OCI-LY3 (cell line): ENCODE results near the gene MPND.
"Not testable (repeated sequence)": the region's sequence is repeated elsewhere in the genome, so short reads cannot be mapped to it uniquely, and the experiment has no call there.

Source experiments
- H2AFZ ChIP-seq: fragments of 200-600, 300-600 bp; shearing (Covaris generic); 2 replicates; pipeline ENCODE4 v1.6.0; 2014; ENCODE audit warnings: antibody characterized with exemption, low read depth, low read length
- H3K27ac ChIP-seq: fragments of 200-600, 300-600 bp; sonication (generic); 2 replicates; pipeline ENCODE4 v1.5.1; 2014; ENCODE audit warnings: mild to moderate bottlenecking, low read length, moderate library complexity, mixed read lengths
- H3K27me3 ChIP-seq: fragments of 200-600, 300-600 bp; sonication (generic); 2 replicates; pipeline ENCODE4 v1.6.1; 2014; ENCODE audit warnings: low read depth, low read length, mixed read lengths
- H3K36me3 ChIP-seq: fragments of 200-600, 300-600 bp; sonication (generic); replicated peaks from 2 replicates; pipeline ENCODE3; 2014; ENCODE audit warnings: low read depth, low read length, mixed read lengths
- H3K4me1 ChIP-seq: fragments of 300-600, 200-600 bp; sonication (generic); 2 replicates; pipeline ENCODE4 v1.6.1; 2014; ENCODE audit warnings: low read length, mixed read lengths
- H3K4me2 ChIP-seq: fragments of 200-600, 300-600 bp; sonication (generic); 2 replicates; pipeline ENCODE4 v1.6.1; 2014; ENCODE audit warnings: low read length, mixed read lengths
- H3K4me3 ChIP-seq: fragments of 300-600, 200-600 bp; sonication (generic); 2 replicates; pipeline ENCODE4 v1.5.1; 2014; ENCODE audit warnings: antibody characterized with exemption, mild to moderate bottlenecking, low read length, moderate library complexity
- H3K79me2 ChIP-seq: fragments of 300-600, 200-600 bp; shearing (Covaris generic); 2 replicates; pipeline ENCODE4 v1.6.1; 2014; ENCODE audit warnings: mild to moderate bottlenecking, low read length, mixed read lengths
- H3K9ac ChIP-seq: fragments of 300-600, 200-600 bp; shearing (Covaris generic); 2 replicates; pipeline ENCODE4 v1.6.0; 2014; ENCODE audit warnings: mild to moderate bottlenecking, low read length, moderate library complexity
- H3K9me3 ChIP-seq: fragments of 200-600, 300-600 bp; shearing (Covaris generic); 2 replicates; pipeline ENCODE4 v1.6.1; 2014; ENCODE audit warnings: low read length, mixed read lengths; ENCODE audit not compliant: insufficient read depth
- H4K20me1 ChIP-seq: fragments of 200-600, 300-600 bp; sonication (generic); 2 replicates; pipeline ENCODE4 v1.6.1; 2016; ENCODE audit warnings: low read length, mixed read lengths; ENCODE audit not compliant: insufficient read depth
- EZH2phosphoT487 ChIP-seq: fragments of 200-600 bp; shearing (Covaris generic); IDR thresholded peaks from 2 replicates; pipeline ENCODE4 v1.6.1; 2018; ENCODE audit warnings: antibody characterized with exemption, mixed run types, low read depth
- TF ChIP-seq, protein P1 (sequence below): fragments of 200-600, 300-600 bp; sonication (generic); IDR thresholded peaks from 2 replicates; pipeline ENCODE4 v1.5.1; 2014; ENCODE audit warnings: antibody characterized with exemption, low read length, low read depth

MPND gene

DNA sequence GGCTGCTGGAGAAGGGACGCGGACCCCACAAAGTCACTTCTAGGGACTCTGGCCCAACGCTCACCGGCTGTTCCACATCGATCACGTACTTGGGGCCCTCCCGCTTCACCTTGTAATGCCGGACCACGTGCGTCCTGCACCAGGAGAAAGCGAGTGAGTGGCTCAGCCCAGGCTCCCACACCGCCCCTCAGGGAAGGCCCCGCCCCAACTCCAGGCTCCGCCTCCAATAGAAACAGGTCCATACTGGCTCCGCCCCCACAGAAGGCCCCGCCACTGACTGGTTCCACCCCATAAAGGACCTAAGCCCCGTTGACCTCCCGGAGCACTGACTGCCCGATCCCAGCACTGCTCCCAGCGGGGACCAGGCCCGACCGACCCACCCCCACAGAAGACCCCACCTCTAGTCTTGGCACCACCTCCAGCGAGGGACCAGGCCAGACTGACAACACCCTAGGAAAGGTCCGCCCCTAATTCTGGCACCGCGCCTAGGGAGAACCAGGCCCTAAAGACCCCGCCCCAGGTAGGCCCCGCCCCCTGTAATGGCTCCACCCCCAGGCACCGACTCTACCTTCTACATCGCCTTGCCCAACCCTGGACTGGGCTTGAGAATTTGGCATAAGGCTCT lies 16.0 kb upstream of the MPND start:
- Histone ChIP-seq H3K36me3 (no peaks in the 10 kb centered on the region), H3K9me3 (no peaks in the 10 kb centered on the region), H3K27ac (no peak overlapping the region), H3K79me2 (no peaks in the 10 kb centered on the region), H4K20me1 (no peaks in the 10 kb centered on the region), H3K4me2 (no peak overlapping the region), H2AFZ (no peak overlapping the region), H3K27me3 (no peaks in the 10 kb centered on the region), H3K4me3 (no peak overlapping the region), H3K4me1 (no peaks in the 10 kb centered on the region), H3K9ac (no peak overlapping the region)
- no peak for TF ChIP-seq EZH2phosphoT487

DNA sequence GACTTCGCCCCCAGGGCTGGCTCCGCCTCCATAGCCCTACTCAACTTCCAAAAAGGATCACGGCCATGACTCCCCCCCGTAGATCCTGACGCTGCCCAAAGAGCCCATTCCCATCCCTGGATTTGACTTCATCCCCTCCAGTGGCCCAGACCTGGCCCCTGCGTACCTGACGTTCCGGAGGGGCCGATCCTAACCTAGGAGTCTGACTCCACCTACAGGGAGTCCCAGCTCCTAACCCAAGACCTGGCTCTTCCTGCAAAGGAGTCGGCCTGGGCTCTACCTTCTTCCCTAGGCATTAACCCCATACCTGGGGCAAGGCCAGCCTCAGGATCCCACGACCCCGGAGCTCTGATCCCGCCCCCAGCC lies 15.5 kb upstream of the MPND start:
- no peak overlapping the region for H3K4me3 ChIP-seq
- no peak overlapping the region for H3K9ac ChIP-seq
- H3K79me2 ChIP-seq = no peaks in the 10 kb centered on the region
- no peak overlapping the region for H3K4me2 ChIP-seq
- no peak overlapping the region for H2AFZ ChIP-seq
- no peaks in the 10 kb centered on the region for H3K36me3 ChIP-seq
- no peaks in the 10 kb centered on the region for H3K27me3 ChIP-seq
- no peak for TF ChIP-seq EZH2phosphoT487
- TF ChIP-seq, protein P1, sequence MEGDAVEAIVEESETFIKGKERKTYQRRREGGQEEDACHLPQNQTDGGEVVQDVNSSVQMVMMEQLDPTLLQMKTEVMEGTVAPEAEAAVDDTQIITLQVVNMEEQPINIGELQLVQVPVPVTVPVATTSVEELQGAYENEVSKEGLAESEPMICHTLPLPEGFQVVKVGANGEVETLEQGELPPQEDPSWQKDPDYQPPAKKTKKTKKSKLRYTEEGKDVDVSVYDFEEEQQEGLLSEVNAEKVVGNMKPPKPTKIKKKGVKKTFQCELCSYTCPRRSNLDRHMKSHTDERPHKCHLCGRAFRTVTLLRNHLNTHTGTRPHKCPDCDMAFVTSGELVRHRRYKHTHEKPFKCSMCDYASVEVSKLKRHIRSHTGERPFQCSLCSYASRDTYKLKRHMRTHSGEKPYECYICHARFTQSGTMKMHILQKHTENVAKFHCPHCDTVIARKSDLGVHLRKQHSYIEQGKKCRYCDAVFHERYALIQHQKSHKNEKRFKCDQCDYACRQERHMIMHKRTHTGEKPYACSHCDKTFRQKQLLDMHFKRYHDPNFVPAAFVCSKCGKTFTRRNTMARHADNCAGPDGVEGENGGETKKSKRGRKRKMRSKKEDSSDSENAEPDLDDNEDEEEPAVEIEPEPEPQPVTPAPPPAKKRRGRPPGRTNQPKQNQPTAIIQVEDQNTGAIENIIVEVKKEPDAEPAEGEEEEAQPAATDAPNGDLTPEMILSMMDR = no peak
- no peaks in the 10 kb centered on the region for H3K9me3 ChIP-seq
- H4K20me1 ChIP-seq = no peaks in the 10 kb centered on the region
- H3K4me1 ChIP-seq = no peaks in the 10 kb centered on the region
- no peak overlapping the region for H3K27ac ChIP-seq

DNA sequence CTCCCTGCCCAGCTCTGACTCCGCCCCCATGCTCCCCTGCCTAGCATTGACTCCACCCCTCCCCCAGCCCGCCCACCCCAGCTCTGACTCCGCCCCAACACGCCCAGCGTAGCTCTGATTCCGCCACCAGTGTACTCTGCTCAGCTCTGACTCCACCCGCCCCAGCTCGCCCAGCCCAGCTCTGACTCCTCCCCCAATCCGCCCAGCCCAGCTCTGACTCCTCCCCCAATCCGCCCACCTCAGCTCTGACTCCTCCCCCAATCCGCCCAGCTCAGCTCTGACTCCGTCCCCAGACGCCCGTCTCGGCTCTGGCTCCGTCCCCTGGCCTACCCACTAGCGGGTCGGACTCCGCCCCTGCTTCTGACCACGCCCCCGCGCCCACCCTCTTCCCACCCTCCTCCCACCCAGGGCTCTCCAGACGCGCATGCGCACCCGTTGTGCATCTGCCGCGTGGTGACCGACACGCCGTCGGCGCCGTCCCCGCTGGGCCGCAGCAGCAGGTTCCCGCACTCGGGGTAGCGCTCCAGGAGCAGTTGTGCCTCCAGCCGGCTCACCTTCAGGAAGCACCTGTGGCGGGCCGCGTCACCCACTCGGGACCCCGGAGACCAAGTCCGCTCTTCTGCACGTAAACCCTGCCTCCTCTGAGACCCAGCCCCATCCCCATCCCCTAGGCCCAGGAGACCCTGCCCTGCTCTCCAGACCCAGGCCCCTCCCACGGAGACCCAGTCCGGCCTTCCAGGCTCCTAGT lies 14.9 kb upstream of the MPND start:
- Histone ChIP-seq H3K27ac (no peak overlapping the region), H3K4me1 (no peaks in the 10 kb centered on the region), H4K20me1 (no peaks in the 10 kb centered on the region), H2AFZ (no peak overlapping the region), H3K9me3 (no peaks in the 10 kb centered on the region), H3K4me2 (no peak overlapping the region), H3K9ac (no peak overlapping the region), H3K36me3 (no peaks in the 10 kb centered on the region), H3K79me2 (no peaks in the 10 kb centered on the region), H3K4me3 (no peak overlapping the region), H3K27me3 (no peaks in the 10 kb centered on the region)
- TF ChIP-seq, protein P1 = no peak
- TF ChIP-seq EZH2phosphoT487 = no peak

DNA sequence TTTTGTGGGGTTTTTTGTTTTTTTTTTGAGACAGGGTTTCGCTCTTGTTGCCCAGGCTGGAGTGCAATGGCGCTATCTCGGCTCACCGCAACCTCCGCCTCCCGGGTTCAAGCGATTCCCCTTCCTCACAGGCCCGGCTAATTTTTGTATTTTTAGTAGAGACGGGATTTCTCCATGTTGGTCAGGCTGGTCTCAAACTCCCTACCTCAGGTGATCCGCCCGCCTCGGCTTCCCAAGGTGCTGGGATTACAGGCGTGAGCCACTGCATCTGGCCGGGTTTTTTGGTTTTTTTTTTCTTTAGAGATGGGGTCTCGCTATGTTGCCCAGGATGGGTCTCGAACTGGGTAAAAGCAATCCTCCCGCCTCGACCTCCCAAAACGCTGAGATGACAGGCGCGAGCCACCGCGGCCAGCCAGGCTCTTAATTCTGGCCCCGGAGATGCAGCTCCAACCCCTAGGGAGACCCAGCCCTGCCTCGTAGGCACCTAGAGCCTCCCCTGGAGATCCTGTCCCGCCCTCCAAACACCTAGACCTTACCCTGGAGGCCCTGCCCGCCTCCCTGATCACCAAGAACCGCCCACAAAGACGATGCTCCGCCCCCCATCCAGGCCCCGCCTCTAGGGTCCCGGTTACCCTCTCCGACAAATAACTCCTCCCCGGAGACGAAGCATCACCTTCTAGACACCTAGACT lies 14.2 kb upstream of the MPND start:
- H3K36me3 ChIP-seq, H3K9me3 ChIP-seq, H3K27ac ChIP-seq, H2AFZ ChIP-seq, H4K20me1 ChIP-seq, H3K27me3 ChIP-seq, H3K4me3 ChIP-seq, H3K4me1 ChIP-seq, H3K79me2 ChIP-seq, H3K9ac ChIP-seq, H3K4me2 ChIP-seq: not testable (repeated sequence)

DNA sequence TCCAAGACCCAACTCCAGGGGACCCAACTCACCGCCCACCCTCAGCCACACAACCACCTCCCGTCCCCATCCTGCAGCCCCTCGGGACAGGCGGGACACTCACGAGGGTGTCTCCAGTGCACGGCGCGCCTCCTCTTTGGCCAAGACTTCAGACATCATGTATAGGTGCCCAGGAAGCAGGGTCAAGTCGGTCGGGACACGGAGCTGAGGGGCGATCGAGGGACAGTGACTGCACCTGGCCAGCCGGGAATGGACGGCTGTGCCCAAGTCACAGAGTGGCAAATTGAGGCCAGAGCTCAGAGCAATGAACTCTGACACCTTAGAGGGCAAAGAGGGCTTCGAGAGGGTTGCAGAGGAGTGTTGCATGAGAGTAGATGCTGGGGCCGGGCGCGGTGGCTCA lies 13.5 kb upstream of the MPND start:
- TF ChIP-seq, protein P1 = no peak
- TF ChIP-seq EZH2phosphoT487 = no peak
- no peaks in the 10 kb centered on the region for H3K79me2 ChIP-seq

More for the DNA sequence above, 13.5 kb upstream of the MPND start:
- no peak overlapping the region for H3K27ac ChIP-seq
- H3K27me3 ChIP-seq = no peaks in the 10 kb centered on the region
- no peak overlapping the region for H2AFZ ChIP-seq
- no peaks in the 10 kb centered on the region for H4K20me1 ChIP-seq
- H3K4me3 ChIP-seq = no peak overlapping the region
- no peak overlapping the region for H3K9ac ChIP-seq
- no peak overlapping the region for H3K4me2 ChIP-seq
- H3K4me1 ChIP-seq = no peaks in the 10 kb centered on the region
- H3K36me3 ChIP-seq = no peaks in the 10 kb centered on the region
- H3K9me3 ChIP-seq = no peaks in the 10 kb centered on the region
